ENCODE results near the gene LIFR. TPM values are rescaled to one million over a fixed set of nuclear protein-coding genes. Genes with fewer than 3 reads are reported as not detected.

The LIFR gene
- total and polyA plus RNA-seq, 2 donors (not counting 3 experiments of a cell fraction or from before 2014, with no cell fraction given): 4.1 to 36.4 TPM

DNA sequence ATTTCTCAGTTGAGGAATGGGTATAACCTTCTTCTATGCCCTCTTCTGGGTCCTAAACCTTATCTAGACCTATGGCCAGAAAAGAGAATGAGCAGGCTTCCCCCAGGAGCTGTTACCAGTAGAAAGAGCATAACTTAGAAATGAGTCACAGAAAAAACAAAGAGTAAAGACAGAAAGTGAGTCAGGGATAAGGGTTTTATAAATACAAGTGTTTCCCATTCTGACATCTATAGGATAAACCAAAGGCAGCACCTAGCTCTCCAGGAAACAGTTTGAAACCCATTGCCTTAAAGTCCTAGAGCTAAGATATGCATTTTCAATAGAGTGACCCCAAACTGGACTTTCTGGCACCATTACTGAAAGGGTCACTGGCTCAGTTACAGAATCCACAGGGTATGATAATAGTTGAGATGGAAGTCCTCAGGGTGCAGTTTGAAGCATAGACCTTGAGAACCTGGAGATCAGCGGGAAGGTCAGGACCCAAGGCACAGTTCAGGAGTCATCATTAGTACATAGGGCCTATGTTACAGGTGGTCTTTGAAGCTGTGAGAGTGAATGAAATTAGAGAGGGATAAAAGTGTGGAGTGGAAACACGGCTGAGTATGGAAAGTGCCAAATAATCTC lies 42.7 kb upstream of the LIFR start:
- peak overlapping the region; percentile 62 for H3K4me2 ChIP-seq (ENCODE audit: insufficient read depth, low read length)
- H3K9me3 ChIP-seq (replicated peaks; ENCODE audit: control insufficient read depth, insufficient read depth, low read length): no peaks in the 10 kb centered on the region
- no peaks in the 10 kb centered on the region for H3K27me3 ChIP-seq (ENCODE audit: control insufficient read depth in 2 of 2, insufficient read depth in 2 of 2, low read length in 2 of 2)
- intact Hi-C loops (cut with micrococcal nuclease) (loop anchor here (1.0 to 5.0 kb wide), 5 partner anchors 52 to 210 kb away; no protein-coding TSS in a partner anchor), dilution Hi-C loops (cut with MboI; ENCODE audit: extremely low pct_ligation_motif_present, low sequenced_read_pairs) (no loop called here)
- H3K27ac ChIP-seq (ENCODE audit: insufficient read depth, low read depth, low read length): peak overlapping the region; percentile 66
- H3K4me1 ChIP-seq (ENCODE audit: control insufficient read depth, extremely low read depth, insufficient read depth, low read length): peaks cover 59% of the 10 kb centered on the region
- H3K4me3 ChIP-seq (replicated peaks in 1 of 3; ENCODE audit: insufficient read depth in 1 of 3, low read depth in 1 of 3, low read length in 3 of 3): no peak overlapping the region
- no peaks in the 10 kb centered on the region for H3K9me1 ChIP-seq (replicated peaks; ENCODE audit: control insufficient read depth, extremely low read depth, insufficient read depth, low read length)
- CTCF ChIA-PET: interaction anchor here (0.6 to 3.0 kb wide), 20 partner anchors 10 to 210 kb away, joined by 3 to 21 read pairs (median 3); no protein-coding TSS in a partner anchor
- H3K79me2 ChIP-seq (ENCODE audit: control insufficient read depth, insufficient read depth, low read length): no peaks in the 10 kb centered on the region
- no peak overlapping the region for H3K9ac ChIP-seq (replicated peaks; ENCODE audit: extremely low read depth, insufficient read depth, low read length)
- FAIRE-seq (peak; percentile 93), DNase-seq (ENCODE audit: low read depth, low spot score) (peak; percentile 87)
- TF ChIP-seq FOS (IDR thresholded peaks at IDR 0.05; ENCODE audit: borderline replicate concordance, insufficient read depth, low read length) (peak; percentile 95), POLR2A (IDR thresholded peaks at IDR 0.05; ENCODE audit: low read depth, low read length) (no peak), JUN (IDR thresholded peaks at IDR 0.05; ENCODE audit: borderline replicate concordance, insufficient read depth, insufficient read length, low read depth) (peak; percentile 97), GATA2 (IDR thresholded peaks at IDR 0.05; ENCODE audit: insufficient read depth, insufficient read length, low read depth, low read length) (peak; percentile 79), MAX (IDR thresholded peaks at IDR 0.05; ENCODE audit: insufficient read depth, insufficient read length) (no peak), POLR2AphosphoS5 (IDR thresholded peaks at IDR 0.05; ENCODE audit: insufficient read depth, low read depth, low read length) (peak; percentile 34)
- no peak overlapping the region for H2AFZ ChIP-seq (ENCODE audit: low read depth, low read length)
- POLR2A ChIA-PET: interaction anchor here (0.9 kb wide), 1 partner anchor 132 kb away, joined by 3 read pairs; no protein-coding TSS in a partner anchor
- no peaks in the 10 kb centered on the region for H4K20me1 ChIP-seq (replicated peaks; ENCODE audit: control insufficient read depth, extremely low read depth, insufficient read depth, low read length)
- BruUV-seq (replicated peaks): no TSS peak
- H3K36me3 ChIP-seq (ENCODE audit: control insufficient read depth in 2 of 2, extremely low read depth in 1 of 2, insufficient read depth in 2 of 2, low read length in 2 of 2): no peaks in the 10 kb centered on the region
